PC-3 (cell line): Measurements from ENCODE around the gene NTMT2.

Source experiments
- EZH2 ChIP-seq: fragments of 300-600 bp; sonication (generic); IDR thresholded peaks from one replicate; pipeline ENCODE4 v1.6.1; 2017; ENCODE audit warnings: antibody characterized with exemption, mild to moderate bottlenecking, low read length; ENCODE audit not compliant: unreplicated experiment
- EZH2phosphoT487 ChIP-seq: fragments of 300-600 bp; sonication (generic); IDR thresholded peaks from 2 replicates; pipeline ENCODE4 v1.6.1; 2018; ENCODE audit warnings: mild to moderate bottlenecking, antibody characterized with exemption, low read length, borderline replicate concordance
- TF ChIP-seq, protein P1 (sequence below): fragments of 300-600 bp; sonication (generic); conservative IDR thresholded peaks from 2 replicates; pipeline ENCODE4 v1.5.1; 2017; ENCODE audit warnings: antibody characterized with exemption, low read depth, mild to moderate bottlenecking, low read length

DNA sequence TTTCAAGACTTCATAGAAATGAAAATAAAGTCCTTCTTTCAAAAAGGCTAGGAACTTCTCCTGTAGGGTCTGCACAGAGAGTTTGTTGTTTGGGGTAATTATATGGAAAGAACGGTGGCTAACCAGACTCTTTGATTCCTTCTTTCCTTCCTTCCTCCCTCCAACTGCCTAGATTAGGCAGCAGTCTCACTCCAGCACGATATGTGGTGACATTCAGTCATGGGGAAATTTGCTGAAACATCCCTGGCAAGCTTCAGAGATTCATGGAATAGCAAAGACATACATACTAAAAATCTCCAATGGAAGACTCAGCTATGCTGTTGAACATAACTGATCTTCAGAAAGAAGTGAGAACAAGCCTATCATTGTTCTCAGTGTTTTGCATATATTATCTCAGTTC, 4.3 kb downstream of the NTMT2 start:
- TF ChIP-seq, protein P1, sequence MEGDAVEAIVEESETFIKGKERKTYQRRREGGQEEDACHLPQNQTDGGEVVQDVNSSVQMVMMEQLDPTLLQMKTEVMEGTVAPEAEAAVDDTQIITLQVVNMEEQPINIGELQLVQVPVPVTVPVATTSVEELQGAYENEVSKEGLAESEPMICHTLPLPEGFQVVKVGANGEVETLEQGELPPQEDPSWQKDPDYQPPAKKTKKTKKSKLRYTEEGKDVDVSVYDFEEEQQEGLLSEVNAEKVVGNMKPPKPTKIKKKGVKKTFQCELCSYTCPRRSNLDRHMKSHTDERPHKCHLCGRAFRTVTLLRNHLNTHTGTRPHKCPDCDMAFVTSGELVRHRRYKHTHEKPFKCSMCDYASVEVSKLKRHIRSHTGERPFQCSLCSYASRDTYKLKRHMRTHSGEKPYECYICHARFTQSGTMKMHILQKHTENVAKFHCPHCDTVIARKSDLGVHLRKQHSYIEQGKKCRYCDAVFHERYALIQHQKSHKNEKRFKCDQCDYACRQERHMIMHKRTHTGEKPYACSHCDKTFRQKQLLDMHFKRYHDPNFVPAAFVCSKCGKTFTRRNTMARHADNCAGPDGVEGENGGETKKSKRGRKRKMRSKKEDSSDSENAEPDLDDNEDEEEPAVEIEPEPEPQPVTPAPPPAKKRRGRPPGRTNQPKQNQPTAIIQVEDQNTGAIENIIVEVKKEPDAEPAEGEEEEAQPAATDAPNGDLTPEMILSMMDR = no peak
- TF ChIP-seq EZH2 = no peak
- no peak for TF ChIP-seq EZH2phosphoT487
